ENCODE results near the gene KRT84.
"Not testable (repeated sequence)": the region's sequence is repeated elsewhere in the genome, so short reads cannot be mapped to it uniquely, and the experiment has no call there.

The KRT84 gene

GRCh38 chr12:52413202-52413601 is 27.8 kb upstream of the KRT84 start:
- Histone ChIP-seq H4K20me1 (ENCODE audit: insufficient read depth, low read length, poor library complexity, severe bottlenecking) (no peaks in the 10 kb centered on the region), H3K27me3 (ENCODE audit: insufficient read depth, low read length, poor library complexity, severe bottlenecking) (no peaks in the 10 kb centered on the region), H3K9ac (ENCODE audit: low read depth, low read length, poor library complexity, severe bottlenecking) (no peak overlapping the region), H3K79me2 (ENCODE audit: insufficient read depth, low read length) (no peaks in the 10 kb centered on the region), H2AFZ (ENCODE audit: low read length) (no peak overlapping the region), H3K9me3 (ENCODE audit: insufficient read depth, low read depth, low read length) (no peaks in the 10 kb centered on the region), H3K9me2 (replicated peaks; ENCODE audit: low read depth, low read length) (no peaks in the 10 kb centered on the region), H3F3A (ENCODE audit: low read depth) (no peaks in the 10 kb centered on the region), H3K36me3 (ENCODE audit: insufficient read depth, low read length) (no peaks in the 10 kb centered on the region), H3K4me3 (ENCODE audit: low read length, poor library complexity, severe bottlenecking) (no peak overlapping the region), H3K4me2 (ENCODE audit: low read depth, low read length, poor library complexity, severe bottlenecking) (no peak overlapping the region), H3K4me1 (ENCODE audit: insufficient read depth, low read length, poor library complexity, severe bottlenecking) (no peaks in the 10 kb centered on the region)
- TF ChIP-seq CTCF (conservative IDR thresholded peaks at IDR 0.05; ENCODE audit: low read length) = no peak
- no peak for TF ChIP-seq EZH2phosphoT487 (IDR thresholded peaks at IDR 0.05; ENCODE audit: borderline replicate concordance)

- TF ChIP-seq EZH2phosphoT487 (IDR thresholded peaks at IDR 0.05; ENCODE audit: borderline replicate concordance) (no peak), CTCF (conservative IDR thresholded peaks at IDR 0.05; ENCODE audit: low read length) (no peak)
- H3K4me2 ChIP-seq (ENCODE audit: low read depth, low read length, poor library complexity, severe bottlenecking) = no peak overlapping the region
These were observed 26.4 kb upstream of the KRT84 start for GRCh38 chr12:52411815-52412214.

DNA sequence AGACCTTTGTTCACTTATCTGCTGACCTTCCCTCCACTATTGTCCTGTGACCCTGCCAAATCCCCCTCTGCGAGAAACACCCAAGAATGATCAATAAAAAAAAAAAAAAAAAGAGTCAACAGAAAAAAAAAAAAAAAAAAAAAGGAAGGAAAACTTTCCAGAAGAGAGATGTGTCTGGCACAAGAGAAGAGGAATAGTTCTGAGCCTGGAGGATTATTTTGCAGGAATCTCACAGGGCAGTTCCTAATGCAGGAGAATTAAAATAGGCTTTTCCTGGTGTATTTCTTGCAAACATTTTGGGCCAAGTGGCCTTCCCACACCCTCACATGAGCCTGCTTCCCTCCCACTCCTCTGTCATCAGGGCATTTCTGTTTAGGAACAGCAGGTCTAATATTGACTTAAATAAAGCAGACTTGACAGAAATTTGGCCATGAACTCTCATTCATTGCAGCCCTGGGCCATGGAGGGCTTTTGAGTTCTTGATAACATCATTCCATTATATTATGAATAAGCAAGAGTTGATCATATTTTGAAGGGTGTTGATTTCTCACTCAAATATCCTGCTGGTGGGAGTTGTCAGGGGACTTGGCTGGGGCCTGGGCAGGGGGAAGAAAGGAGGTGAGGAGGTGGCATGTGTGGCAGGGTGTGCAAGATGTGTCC is 25.3 kb upstream of the KRT84 start:
- H3K9me2 ChIP-seq (replicated peaks; ENCODE audit: low read depth, low read length); H4K20me1 ChIP-seq (ENCODE audit: insufficient read depth, low read length, poor library complexity, severe bottlenecking); H3K36me3 ChIP-seq (ENCODE audit: insufficient read depth, low read length); H3K4me2 ChIP-seq (ENCODE audit: low read depth, low read length, poor library complexity, severe bottlenecking); H3K27me3 ChIP-seq (ENCODE audit: insufficient read depth, low read length, poor library complexity, severe bottlenecking); H3F3A ChIP-seq (ENCODE audit: low read depth); H3K4me1 ChIP-seq (ENCODE audit: insufficient read depth, low read length, poor library complexity, severe bottlenecking); H2AFZ ChIP-seq (ENCODE audit: low read length); H3K9ac ChIP-seq (ENCODE audit: low read depth, low read length, poor library complexity, severe bottlenecking); H3K9me3 ChIP-seq (ENCODE audit: insufficient read depth, low read depth, low read length); H3K4me3 ChIP-seq (ENCODE audit: low read length, poor library complexity, severe bottlenecking); H3K79me2 ChIP-seq (ENCODE audit: insufficient read depth, low read length): not testable (repeated sequence)

More at GRCh38 chr12:52411815-52412214, 26.4 kb upstream of the KRT84 start:
- H3K4me3 ChIP-seq (ENCODE audit: low read length, poor library complexity, severe bottlenecking) = no peak overlapping the region
- H2AFZ ChIP-seq (ENCODE audit: low read length) = no peak overlapping the region
- no peaks in the 10 kb centered on the region for H3K79me2 ChIP-seq (ENCODE audit: insufficient read depth, low read length)
- H3K9ac ChIP-seq (ENCODE audit: low read depth, low read length, poor library complexity, severe bottlenecking) = no peak overlapping the region
- no peaks in the 10 kb centered on the region for H3K36me3 ChIP-seq (ENCODE audit: insufficient read depth, low read length)
- H3F3A ChIP-seq (ENCODE audit: low read depth) = no peaks in the 10 kb centered on the region
- H3K9me3 ChIP-seq (ENCODE audit: insufficient read depth, low read depth, low read length) = no peaks in the 10 kb centered on the region
- no peaks in the 10 kb centered on the region for H3K9me2 ChIP-seq (replicated peaks; ENCODE audit: low read depth, low read length)
- H3K4me1 ChIP-seq (ENCODE audit: insufficient read depth, low read length, poor library complexity, severe bottlenecking) = no peaks in the 10 kb centered on the region
- H3K27me3 ChIP-seq (ENCODE audit: insufficient read depth, low read length, poor library complexity, severe bottlenecking) = no peaks in the 10 kb centered on the region
- H4K20me1 ChIP-seq (ENCODE audit: insufficient read depth, low read length, poor library complexity, severe bottlenecking) = no peaks in the 10 kb centered on the region

- H3K27me3 ChIP-seq (ENCODE audit: insufficient read depth, low read length, poor library complexity, severe bottlenecking) = no peaks in the 10 kb centered on the region
- no peaks in the 10 kb centered on the region for H3K79me2 ChIP-seq (ENCODE audit: insufficient read depth, low read length)
- H3F3A ChIP-seq (ENCODE audit: low read depth) = no peaks in the 10 kb centered on the region
- H4K20me1 ChIP-seq (ENCODE audit: insufficient read depth, low read length, poor library complexity, severe bottlenecking) = no peaks in the 10 kb centered on the region
- H3K4me2 ChIP-seq (ENCODE audit: low read depth, low read length, poor library complexity, severe bottlenecking) = no peak overlapping the region
- TF ChIP-seq CTCF (conservative IDR thresholded peaks at IDR 0.05; ENCODE audit: low read length) = no peak
- no peak for TF ChIP-seq EZH2phosphoT487 (IDR thresholded peaks at IDR 0.05; ENCODE audit: borderline replicate concordance)
- no peaks in the 10 kb centered on the region for H3K9me2 ChIP-seq (replicated peaks; ENCODE audit: low read depth, low read length)
- H3K36me3 ChIP-seq (ENCODE audit: insufficient read depth, low read length) = no peaks in the 10 kb centered on the region
- H3K4me1 ChIP-seq (ENCODE audit: insufficient read depth, low read length, poor library complexity, severe bottlenecking) = no peaks in the 10 kb centered on the region
- H2AFZ ChIP-seq (ENCODE audit: low read length) = no peak overlapping the region
- H3K4me3 ChIP-seq (ENCODE audit: low read length, poor library complexity, severe bottlenecking) = no peak overlapping the region
- no peak overlapping the region for H3K9ac ChIP-seq (ENCODE audit: low read depth, low read length, poor library complexity, severe bottlenecking)
- H3K9me3 ChIP-seq (ENCODE audit: insufficient read depth, low read depth, low read length) = no peaks in the 10 kb centered on the region
These were observed 22.5 kb upstream of the KRT84 start for GRCh38 chr12:52407918-52408317.
